ENCODE measurements around the gene DEFB132. TPM values are rescaled to one million over a fixed set of nuclear protein-coding genes. Genes with fewer than 3 reads are reported as not detected.

The DEFB132 gene
- total and polyA plus RNA-seq, 2 of the 13 experiments (the other 11 are each of a cell fraction or from before 2014, with no cell fraction given) = not detected

DNA sequence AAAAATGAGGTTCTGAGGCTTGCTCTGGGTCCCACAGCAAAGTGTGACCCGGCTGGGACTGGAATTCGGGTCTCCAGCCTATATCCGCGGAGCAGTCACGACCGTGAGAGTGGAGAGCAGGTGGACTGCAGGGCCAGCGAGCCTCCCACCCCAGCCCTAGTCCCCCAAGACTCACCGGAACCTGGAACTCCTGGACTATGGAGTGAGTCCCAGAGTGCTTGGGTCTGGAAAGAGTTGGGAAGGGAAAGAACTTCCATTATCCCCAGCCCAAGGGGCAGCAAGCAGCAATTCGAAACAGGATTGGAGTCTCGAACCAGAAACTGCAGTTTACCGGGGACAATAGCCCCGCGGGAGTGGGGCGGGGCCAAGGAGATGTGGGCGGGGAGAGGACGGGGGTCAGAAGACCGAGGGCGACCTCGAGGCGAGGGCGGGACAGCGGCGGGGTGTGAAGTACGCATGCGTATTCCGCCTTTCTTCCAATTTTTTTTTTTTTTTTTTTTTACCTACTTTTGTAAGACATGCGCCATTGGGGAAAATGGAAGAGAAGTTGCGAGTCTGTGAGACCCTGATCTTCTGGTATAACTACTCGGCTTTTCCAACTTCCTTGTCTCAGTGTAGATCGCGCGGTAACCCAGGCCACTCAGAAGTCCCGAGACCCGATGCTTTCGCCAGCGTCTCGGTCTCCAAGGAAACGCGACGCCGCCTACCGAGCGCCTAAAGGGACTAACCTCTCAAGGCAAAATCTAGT is 32.7 kb downstream of the DEFB132 start, which contains the start of gene C20orf96 (continued):
- TF ChIP-seq HMG20B (CRISPR knock-in tag; conservative IDR thresholded peaks at IDR 0.05) = no peak; the same call in 1 of the 2 replicates
- TF ChIP-seq HNRNPLL (IDR thresholded peaks at IDR 0.05; ENCODE audit: low read depth, low read length, poor library complexity, severe bottlenecking) = peak; percentile 17
- TF ChIP-seq HNRNPK (IDR thresholded peaks at IDR 0.05; ENCODE audit: low read depth, low read length, poor library complexity, severe bottlenecking) = no peak
- TF ChIP-seq FOXC1 (CRISPR knock-in tag; IDR thresholded peaks at IDR 0.05; ENCODE audit: borderline replicate concordance) = no peak
- no peak for TF ChIP-seq HIC2 (CRISPR knock-in tag; IDR thresholded peaks at IDR 0.05; ENCODE audit: low read depth)
- no peak for TF ChIP-seq TEAD3 (CRISPR knock-in tag; optimal IDR thresholded peaks at IDR 0.05; ENCODE audit: borderline replicate concordance)
- TF ChIP-seq CHCHD3 (CRISPR knock-in tag; IDR thresholded peaks at IDR 0.05) = no peak
- no peak for TF ChIP-seq FOSL2 (CRISPR knock-in tag; IDR thresholded peaks at IDR 0.05)
- peak; percentile 22; the same call in 1 of the 2 replicates for TF ChIP-seq ZNF441 (CRISPR knock-in tag; IDR thresholded peaks at IDR 0.05; ENCODE audit: borderline replicate concordance)
- TF ChIP-seq SATB2 (CRISPR knock-in tag; IDR thresholded peaks at IDR 0.05) = peak; percentile 19; the same call in 1 of the 2 replicates
- no peak for TF ChIP-seq ZNF160 (CRISPR knock-in tag; IDR thresholded peaks at IDR 0.05)
- peak; percentile 43; the same call in 1 of the 2 replicates for TF ChIP-seq CSRNP1 (CRISPR knock-in tag; IDR thresholded peaks at IDR 0.05)
- TF ChIP-seq TCF7 (IDR thresholded peaks at IDR 0.05; ENCODE audit: low read depth) = no peak
- TF ChIP-seq ZSCAN25 (CRISPR knock-in tag; IDR thresholded peaks at IDR 0.05) = peak; percentile 28; the same call in 1 of the 2 replicates
- TF ChIP-seq NR3C1 (CRISPR knock-in tag; IDR thresholded peaks at IDR 0.05) = no peak
- TF ChIP-seq MIER3 (CRISPR knock-in tag; IDR thresholded peaks at IDR 0.05; ENCODE audit: borderline replicate concordance) = peak; percentile 58
- peak; percentile 65 for TF ChIP-seq IKZF4 (CRISPR knock-in tag; IDR thresholded peaks at IDR 0.05; ENCODE audit: borderline replicate concordance, low read depth, not compliant biosample characterization)
- TF ChIP-seq SNRNP70 (IDR thresholded peaks at IDR 0.05; ENCODE audit: low read depth, low read length) = no peak
- TF ChIP-seq ARNT2 (CRISPR knock-in tag; IDR thresholded peaks at IDR 0.05; ENCODE audit: low read depth) = no peak
- no peak for TF ChIP-seq DNMT1 (CRISPR knock-in tag; IDR thresholded peaks at IDR 0.05)
- TF ChIP-seq TAF15 (IDR thresholded peaks at IDR 0.05; ENCODE audit: low read depth, low read length, poor library complexity, severe bottlenecking) = no peak

Measured in HepG2 (cell line).